ENCODE measurements around the gene ZNF775.

Gene ZNF775

GRCh38 chr7:150368884-150369747 is 10.0 kb upstream of the ZNF775 start:
- in situ Hi-C loops (cut with MboI; ENCODE audit: low sequenced_read_pairs), result no loop called here

GRCh38 chr7:150369748-150370501 is 9.2 kb upstream of the ZNF775 start:
- in situ Hi-C loops (cut with MboI; ENCODE audit: low sequenced_read_pairs), result no loop called here

DNA sequence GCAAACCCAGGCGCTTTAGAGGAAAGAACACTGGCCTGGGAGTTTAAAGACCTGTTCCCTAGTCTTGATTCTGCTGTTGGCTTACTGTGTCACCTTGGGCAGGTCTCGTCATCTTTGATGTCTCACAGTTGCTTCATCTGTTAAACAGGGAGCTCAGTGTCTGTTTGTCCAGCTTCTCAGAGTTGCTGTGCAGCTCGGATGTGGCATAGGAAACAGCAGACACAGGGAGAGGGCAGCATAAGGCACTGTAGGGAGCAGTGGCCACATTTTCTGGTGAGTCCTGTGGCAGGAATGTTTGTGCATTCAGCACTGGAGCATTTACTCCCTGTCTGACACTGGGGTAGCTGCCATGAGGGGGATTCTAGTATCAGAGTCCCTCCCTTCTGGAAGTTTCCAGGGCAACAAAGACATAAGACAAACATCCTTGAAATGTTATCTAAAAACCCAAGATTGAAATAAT is 8.5 kb upstream of the ZNF775 start:
- in situ Hi-C loops (cut with MboI; ENCODE audit: low sequenced_read_pairs), result no loop called here

DNA sequence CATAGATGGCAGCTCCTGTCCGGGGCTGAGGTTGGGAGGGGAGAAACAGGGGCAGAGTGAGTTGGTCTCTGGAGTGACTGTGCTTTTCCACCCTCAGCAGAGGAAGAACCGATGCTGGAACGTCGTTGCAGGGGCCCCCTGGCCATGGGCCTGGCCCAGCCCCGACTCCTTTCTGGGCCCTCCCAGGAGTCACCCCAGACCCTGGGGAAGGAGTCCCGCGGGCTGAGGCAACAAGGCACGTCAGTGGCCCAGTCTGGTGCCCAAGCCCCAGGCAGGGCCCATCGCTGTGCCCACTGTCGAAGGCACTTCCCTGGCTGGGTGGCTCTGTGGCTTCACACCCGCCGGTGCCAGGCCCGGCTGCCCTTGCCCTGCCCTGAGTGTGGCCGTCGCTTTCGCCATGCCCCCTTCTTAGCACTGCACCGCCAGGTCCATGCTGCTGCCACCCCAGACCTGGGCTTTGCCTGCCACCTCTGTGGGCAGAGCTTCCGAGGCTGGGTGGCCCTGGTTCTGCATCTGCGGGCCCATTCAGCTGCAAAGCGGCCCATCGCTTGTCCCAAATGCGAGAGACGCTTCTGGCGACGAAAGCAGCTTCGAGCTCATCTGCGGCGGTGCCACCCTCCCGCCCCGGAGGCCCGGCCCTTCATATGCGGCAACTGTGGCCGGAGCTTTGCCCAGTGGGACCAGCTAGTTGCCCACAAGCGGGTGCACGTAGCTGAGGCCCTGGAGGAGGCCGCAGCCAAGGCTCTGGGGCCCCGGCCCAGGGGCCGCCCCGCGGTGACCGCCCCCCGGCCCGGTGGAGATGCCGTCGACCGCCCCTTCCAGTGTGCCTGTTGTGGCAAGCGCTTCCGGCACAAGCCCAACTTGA is 7.8 kb upstream of the ZNF775 start:
- in situ Hi-C loops (cut with MboI; ENCODE audit: low sequenced_read_pairs), result no loop called here

- in situ Hi-C loops (cut with MboI; ENCODE audit: low sequenced_read_pairs), result no loop called here
These were observed 7.2 kb upstream of the ZNF775 start for GRCh38 chr7:150371996-150372270.

- in situ Hi-C loops (cut with MboI; ENCODE audit: low sequenced_read_pairs), result no loop called here
These were observed 6.7 kb upstream of the ZNF775 start for GRCh38 chr7:150372271-150373048.

GRCh38 chr7:150373049-150373801 is 5.9 kb upstream of the ZNF775 start:
- in situ Hi-C loops (cut with MboI; ENCODE audit: low sequenced_read_pairs), result no loop called here

- in situ Hi-C loops (cut with MboI; ENCODE audit: low sequenced_read_pairs), result no loop called here
These were observed 5.1 kb upstream of the ZNF775 start for GRCh38 chr7:150374026-150374425.

GRCh38 chr7:150374472-150374871 is 4.7 kb upstream of the ZNF775 start:
- in situ Hi-C loops (cut with MboI; ENCODE audit: low sequenced_read_pairs), result no loop called here

- in situ Hi-C loops (cut with MboI; ENCODE audit: low sequenced_read_pairs), result no loop called here
These were observed 3.2 kb upstream of the ZNF775 start for GRCh38 chr7:150375662-150376521.

DNA sequence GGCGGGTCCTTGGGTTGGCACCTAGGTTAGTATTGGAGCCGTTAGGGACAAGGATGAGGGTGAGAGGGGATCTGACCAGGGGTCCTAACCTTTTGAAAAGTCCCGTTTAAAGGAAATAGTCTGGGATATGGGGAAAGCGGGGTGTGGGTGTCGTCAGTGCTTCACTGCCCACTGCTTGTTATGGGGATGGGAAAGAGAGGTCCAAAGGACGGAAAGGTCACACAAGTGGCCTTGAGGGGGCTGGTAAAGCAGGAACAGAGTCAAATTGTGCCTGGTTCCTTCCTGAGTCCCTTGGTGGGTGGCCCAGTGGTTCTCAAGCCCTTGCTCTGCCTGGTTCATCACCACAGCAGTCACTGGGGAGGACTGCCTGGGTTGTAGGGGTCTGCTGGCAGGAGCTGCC is 2.6 kb upstream of the ZNF775 start:
- in situ Hi-C loops (cut with MboI; ENCODE audit: low sequenced_read_pairs), result no loop called here

DNA sequence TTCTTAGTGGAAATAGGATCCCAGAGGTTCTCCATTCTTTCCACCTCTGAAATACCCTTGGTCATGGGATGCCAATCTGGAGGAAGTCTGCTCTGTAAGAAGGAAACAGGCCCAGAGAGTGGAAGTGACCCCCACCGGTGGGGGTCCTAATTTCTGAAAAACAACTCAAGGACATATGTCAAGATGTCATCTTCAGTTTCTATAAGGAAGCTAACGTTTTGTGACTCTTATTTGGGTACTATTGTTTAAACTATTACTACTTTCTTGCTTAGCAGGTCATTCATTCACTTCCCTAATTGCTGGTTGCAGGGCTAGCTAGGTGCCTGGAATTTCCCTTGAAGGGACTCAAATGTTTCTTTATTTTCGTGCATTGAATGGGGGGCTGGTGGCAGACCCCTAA is 1.9 kb upstream of the ZNF775 start:
- in situ Hi-C loops (cut with MboI; ENCODE audit: low sequenced_read_pairs), result no loop called here

DNA sequence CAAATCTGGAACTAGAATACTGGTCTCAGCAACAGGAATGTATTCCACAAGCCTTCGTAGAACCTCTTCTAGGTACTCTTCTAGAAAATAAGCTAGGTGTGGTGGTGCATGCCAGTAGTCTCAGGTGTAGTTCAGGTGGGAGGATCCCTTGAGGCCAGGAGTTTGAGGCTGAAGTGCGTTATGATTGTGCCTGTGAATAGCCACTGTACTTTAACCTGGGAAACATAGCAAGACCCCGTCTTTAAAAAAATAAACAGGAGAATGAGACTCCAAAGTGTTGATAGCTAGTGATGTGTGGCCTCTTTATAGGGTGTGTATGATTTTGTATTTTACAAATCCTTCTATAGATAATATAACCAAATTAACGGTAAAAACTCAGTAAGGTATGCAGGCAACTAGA is 1.5 kb upstream of the ZNF775 start:
- in situ Hi-C loops (cut with MboI; ENCODE audit: low sequenced_read_pairs), result no loop called here

GRCh38 chr7:150378115-150378852 is 846 bp upstream of the ZNF775 start:
- in situ Hi-C loops (cut with MboI; ENCODE audit: low sequenced_read_pairs), result no loop called here

GRCh38 chr7:150379441-150380379 is 580 bp downstream of the ZNF775 start:
- in situ Hi-C loops (cut with MboI; ENCODE audit: low sequenced_read_pairs), result no loop called here

- in situ Hi-C loops (cut with MboI; ENCODE audit: low sequenced_read_pairs), result no loop called here
These were observed 1.3 kb downstream of the ZNF775 start for GRCh38 chr7:150380463-150380862.

GRCh38 chr7:150381096-150381495 is 2.0 kb downstream of the ZNF775 start:
- in situ Hi-C loops (cut with MboI; ENCODE audit: low sequenced_read_pairs), result no loop called here

Data from HL-60/S4 treated with phorbol 12-myristate 13-acetate at 8.2 ng/mL for 4 days and 3 days (cell line).